ENCODE measurements around the gene EDN2.

The EDN2 gene

GRCh38 chr1:41461790-41462679, 22.4 kb downstream of the EDN2 start:
- no peak for DNase-seq

- no peak for DNase-seq
These were observed 27.5 kb downstream of the EDN2 start for GRCh38 chr1:41456847-41457540.

GRCh38 chr1:41455479-41456332, 28.8 kb downstream of the EDN2 start:
- DNase-seq = no peak

GRCh38 chr1:41454406-41454805, 30.1 kb downstream of the EDN2 start:
- no peak for DNase-seq

GRCh38 chr1:41452704-41453290, 31.7 kb downstream of the EDN2 start:
- DNase-seq = no peak

- no peak for DNase-seq
These were observed 33.7 kb downstream of the EDN2 start for GRCh38 chr1:41450747-41451285.

- no peak for DNase-seq
These were observed 35.1 kb downstream of the EDN2 start for GRCh38 chr1:41449326-41449921.

GRCh38 chr1:41448821-41449220, 35.7 kb downstream of the EDN2 start:
- DNase-seq = no peak

- no peak for DNase-seq
These were observed 36.3 kb downstream of the EDN2 start for GRCh38 chr1:41447995-41448770.

- no peak for DNase-seq
These were observed 37.5 kb downstream of the EDN2 start for GRCh38 chr1:41446851-41447610.

GRCh38 chr1:41444785-41445184, 39.7 kb downstream of the EDN2 start:
- no peak for DNase-seq

GRCh38 chr1:41444246-41444645, 40.2 kb downstream of the EDN2 start:
- no peak for DNase-seq

- DNase-seq = no peak
These were observed 41.7 kb downstream of the EDN2 start for GRCh38 chr1:41442697-41443251.

- no peak for DNase-seq
These were observed 44.0 kb downstream of the EDN2 start for GRCh38 chr1:41440321-41441085.

GRCh38 chr1:41439234-41439633, 45.2 kb downstream of the EDN2 start:
- DNase-seq = no peak

GRCh38 chr1:41438711-41439110, 45.8 kb downstream of the EDN2 start:
- DNase-seq = no peak

- no peak for DNase-seq
These were observed 47.5 kb downstream of the EDN2 start for GRCh38 chr1:41437011-41437355.

- DNase-seq = no peak
These were observed 48.0 kb downstream of the EDN2 start for GRCh38 chr1:41436281-41437010.

Measured in activated naive CD4-positive, alpha-beta T cell treated with Interleukin-2 at 50 U/mL for 16 hours (primary cell).